ENCODE data around the gene YIPF2. TPM values are rescaled to one million over a fixed set of nuclear protein-coding genes. Genes with fewer than 3 reads are reported as not detected.

YIPF2 gene
- total and polyA plus RNA-seq, 12 donors: 21.1 to 99.1 (median 70.5) TPM

DNA sequence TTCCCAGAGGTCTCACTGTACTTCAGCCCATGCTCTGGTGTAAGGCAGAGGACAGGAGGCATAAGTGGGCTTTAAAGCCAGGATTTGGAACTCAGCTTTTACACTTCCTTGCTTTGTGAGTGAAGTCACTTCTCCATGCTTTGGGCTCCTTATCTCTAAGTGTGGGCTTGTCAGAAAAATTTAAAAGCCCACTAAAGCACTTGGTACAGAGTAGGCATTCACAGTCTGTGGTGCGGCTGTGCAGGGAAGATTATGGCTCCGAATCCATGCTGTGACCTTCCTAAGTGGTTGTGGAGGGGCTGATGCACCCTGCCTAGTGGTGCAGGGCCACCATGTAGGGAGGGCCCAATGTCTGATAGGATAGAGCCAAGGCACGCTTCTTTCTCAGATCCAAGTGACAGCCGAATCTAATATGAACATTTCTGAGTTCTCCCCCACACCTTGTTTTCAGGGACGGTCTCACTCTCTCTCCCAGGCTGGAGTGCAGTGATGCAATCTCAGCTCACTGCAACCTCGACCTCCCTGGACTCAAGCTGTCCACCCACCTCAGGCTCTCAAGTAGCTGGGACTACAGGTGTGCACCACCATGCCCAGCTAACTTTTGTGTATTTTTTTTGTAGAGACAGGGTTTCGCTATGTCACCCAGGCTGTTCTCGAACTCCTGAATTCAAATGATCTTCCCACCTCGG, 7.1 kb upstream of the YIPF2 start:
- intact Hi-C loops (cut with DNase I): loop anchor here in 1 of 2 donors (5.0 kb wide), 1 partner anchor 87 kb away; no protein-coding TSS in a partner anchor
- Histone ChIP-seq H3K27ac (no peak overlapping the region), H3K4me1 (replicated peaks in 1 of 2) (no peaks in the 10 kb centered on the region), H3K36me3 (replicated peaks in 1 of 2) (peaks cover 0 to 9% of the 10 kb centered on the region in 2 donors), H3K4me3 (no peak overlapping the region), H3K9me3 (replicated peaks in 1 of 3) (no peaks in the 10 kb centered on the region), H3K27me3 (no peaks in the 10 kb centered on the region)
- TF ChIP-seq CTCF (IDR thresholded peaks at IDR 0.05) (no peak), POLR2A (IDR thresholded peaks at IDR 0.05) (no peak)
- no peak for DNase-seq
- 78 to 89% (median 88%) methylated on average over 7 to 9 of the region's 9 CpGs for WGBS, 4 donors

- 8% methylated on average over 27 of the region's 27 CpGs; no CpG with 5 or more reads in 2 of the 4 donors for WGBS, 4 donors
- Histone ChIP-seq H3K4me1 (replicated peaks in 1 of 2) (peaks cover 14 to 28% of the 10 kb centered on the region in 2 donors), H3K27me3 (no peaks in the 10 kb centered on the region), H3K4me3 (peak overlapping the region; percentile 36 to 97 (median 73)), H3K9me3 (replicated peaks in 1 of 3) (no peaks in the 10 kb centered on the region), H3K27ac (peak overlapping the region in 4 of 5 donors; percentile 78 to 93 (median 84)), H3K36me3 (replicated peaks in 1 of 2) (peaks cover 0 to 21% of the 10 kb centered on the region in 2 donors)
- TF ChIP-seq POLR2A (IDR thresholded peaks at IDR 0.05) (no peak), CTCF (IDR thresholded peaks at IDR 0.05) (no peak)
- no peak for DNase-seq
- intact Hi-C loops (cut with DNase I): loop anchor here in 1 of 2 donors (5.0 kb wide), 1 partner anchor 57 kb away; the partner anchor contains the start of gene CARM1
These were observed 959 bp upstream of the YIPF2 start for GRCh38 chr19:10929402-10929794.

GRCh38 chr19:10927730-10928562, 493 bp downstream of the YIPF2 start:
- intact Hi-C loops (cut with DNase I): loop anchor here in 1 of 2 donors (5.0 kb wide), 1 partner anchor 56 kb away; the partner anchor contains the start of gene CARM1
- WGBS, 4 donors: 0 to 6% (median 4%) methylated on average over 9 to 47 of the region's 47 CpGs
- H3K27ac ChIP-seq: peak overlapping the region in 4 of 5 donors; percentile 78 to 93 (median 84)
- no peak for DNase-seq
- peak overlapping the region; percentile 36 to 97 (median 73) for H3K4me3 ChIP-seq
- no peaks in the 10 kb centered on the region for H3K27me3 ChIP-seq
- peaks cover 14 to 28% of the 10 kb centered on the region in 2 donors for H3K4me1 ChIP-seq (replicated peaks in 1 of 2)
- no peaks in the 10 kb centered on the region for H3K9me3 ChIP-seq (replicated peaks in 1 of 3)
- TF ChIP-seq CTCF (IDR thresholded peaks at IDR 0.05): no peak
- TF ChIP-seq POLR2A (IDR thresholded peaks at IDR 0.05): no peak
- H3K36me3 ChIP-seq (replicated peaks in 1 of 2): peaks cover 0 to 33% of the 10 kb centered on the region in 2 donors

DNA sequence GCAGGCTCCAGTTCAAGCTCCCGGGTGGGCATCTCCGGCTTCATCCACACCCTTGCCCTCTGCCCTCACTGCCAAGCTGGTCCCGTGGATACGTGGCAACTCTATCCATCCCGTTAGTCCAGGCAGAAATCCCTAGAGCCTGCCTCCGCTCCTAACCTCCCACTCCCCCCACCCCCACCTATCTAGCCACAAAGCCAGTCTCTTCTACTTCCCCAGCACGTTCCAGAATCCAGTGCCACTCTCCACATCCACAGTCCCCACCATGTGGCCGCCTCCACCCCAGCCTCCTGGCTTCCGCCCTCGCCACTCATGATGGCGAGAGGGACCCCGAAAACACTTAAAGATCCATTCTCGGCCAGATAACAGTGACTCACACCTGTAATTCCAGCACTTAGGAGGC, 3.8 kb downstream of the YIPF2 start:
- Histone ChIP-seq H3K27ac (no peak overlapping the region), H3K9me3 (replicated peaks in 1 of 3) (no peaks in the 10 kb centered on the region), H3K4me3 (no peak overlapping the region), H3K4me1 (replicated peaks in 1 of 2) (peaks cover 12 to 22% of the 10 kb centered on the region in 2 donors), H3K36me3 (replicated peaks in 1 of 2) (peaks cover 0 to 54% of the 10 kb centered on the region in 2 donors), H3K27me3 (no peaks in the 10 kb centered on the region)
- 85 to 90% (median 88%) methylated on average over 12 to 13 of the region's 13 CpGs for WGBS, 4 donors
- TF ChIP-seq POLR2A (IDR thresholded peaks at IDR 0.05): no peak
- no peak for TF ChIP-seq CTCF (IDR thresholded peaks at IDR 0.05)
- DNase-seq: no peak
- intact Hi-C loops (cut with DNase I): loop anchor here in 1 of 2 donors (5.0 kb wide), 1 partner anchor 52 kb away; the partner anchor contains the start of gene CARM1
